Heart left ventricle (tissue), 16 donors: ENCODE results near the gene CCDC196. TPM values are rescaled to one million over a fixed set of nuclear protein-coding genes. Genes with fewer than 3 reads are reported as not detected.

Source experiments
- ATAC-seq, 4 donors: fragments of 200-7000 bp; cut with Tn5 transposase; one replicate each; pipeline ENCODE4 v1.9.1; 2020 to 2022; ENCODE audit warnings: moderate library complexity in 4 of 4, mild to moderate bottlenecking in 3 of 4, moderate number of reproducible peaks in 1 of 4
- DNase-seq, 5 donors: peaks; one replicate each; pipeline ENCODE4 v3.0.0-alpha.2; 2020
- H3K27ac ChIP-seq, 12 donors: fragments of 200-600 bp; sonication (generic) in 4 of 12; one replicate each; pipeline versions ENCODE4 v1.5.0 to v1.8.0; 2016 to 2022; ENCODE audit warnings: mild to moderate bottlenecking in 2 of 12
- H3K27me3 ChIP-seq, 9 donors: fragments of 200-600 bp; sonication (generic) in 2 of 9; one replicate each; pipeline versions ENCODE4 v1.5.1 to v1.8.0; 2016 to 2022; ENCODE audit warnings: mild to moderate bottlenecking in 3 of 9
- H3K36me3 ChIP-seq, 9 donors: fragments of 200-600 bp; sonication (generic) in 2 of 9; one replicate each; pipeline versions ENCODE4 v1.5.0 to v1.8.0; 2018 to 2022; ENCODE audit warnings: mild to moderate bottlenecking in 2 of 9
- H3K4me1 ChIP-seq, 12 donors: fragments of 200-600 bp; sonication (generic) in 4 of 12; one replicate each; pipeline versions ENCODE4 v1.5.0 to v1.8.0; 2016 to 2022; ENCODE audit warnings: mild to moderate bottlenecking in 3 of 12
- H3K4me3 ChIP-seq, 12 donors: fragments of 200-600 bp; sonication (generic) in 4 of 12; one replicate each; pipeline versions ENCODE4 v1.5.0 to v1.8.0; 2017 to 2022; ENCODE audit warnings: mild to moderate bottlenecking in 9 of 12, moderate library complexity in 4 of 12
- H3K9me3 ChIP-seq, 12 donors: fragments of 200-600 bp; sonication (generic) in 4 of 12; one replicate each; pipeline versions ENCODE4 v1.5.0 to v1.8.0; 2016 to 2022; ENCODE audit warnings: mild to moderate bottlenecking in 1 of 12
- CTCF ChIP-seq, 12 donors: fragments of 200-600 bp; sonication (generic) in 4 of 12; IDR thresholded peaks; one replicate each; pipeline versions ENCODE4 v1.5.0 to v1.8.0; 2018 to 2022; ENCODE audit warnings: antibody characterized with exemption in 12 of 12, mild to moderate bottlenecking in 5 of 12
- POLR2A ChIP-seq, 2 donors: fragments of 450-650 bp; IDR thresholded peaks; one replicate each; pipeline ENCODE4 v1.6.1; 2017; ENCODE audit warnings: antibody characterized with exemption in 2 of 2, mild to moderate bottlenecking in 2 of 2, moderate library complexity in 2 of 2
- WGBS, 4 donors: extraction: QIAGEN DNeasy Blood & Tissue Kit in 2 of 4; methylation state at CpG; one replicate each; pipeline versions ENCODE4 v1.1.5 to v1.1.7; 2013 to 2018; 5-methylcytosine and 5-hydroxymethylcytosine counted together
- intact Hi-C, 10 donors: fragments of 100-400 bp; cut with DNase I; formaldehyde crosslinking; loops; one replicate each; pipeline versions ENCODE4 v1.11.1 to v1.14.2; 2022
- polyA plus RNA-seq, 2 donors: library from polyadenylated mRNA; stranded (reverse); fragments of 200-250 nt; gene quantifications; one replicate each; pipeline ENCODE4 v1.2.3, GENCODE V29; 2013
- total RNA-seq, 9 donors: library from RNA; depleted of rRNA in 2 of 9; stranded (reverse); fragments of >200 nt in 2 of 9; fragmentation: NEBNext Ultra II Directional in 3 of 9; extraction: Animal tissue kit (Norgen Biotek cat#: 25700) in 3 of 9; gene quantifications; one replicate each; pipeline versions ENCODE4 v1.1.0 to v1.2.4, GENCODE V29; 2016 to 2023
- donor health status: ischemic (EF 13 %, LVEDD 7.1; RV severe dilation, severe dysfunction).
- donor health status: healthy with polysubstance abuse.
- donor health status: DM: no; HTN: yes; CAD: no.
- donor health status: DM: no; HTN: no; CAD: no.
- donor health status: ischemic (EF 25% LVEDD 6.9; RV normal size, moderate dysfunction).
- donor health status: ischemic (EF 25% LVEDD 5.7; RV mildly dilated, moderate dysfunction).
- donor health status: healthy.
- donor health status: DM: yes; HTN: yes; CAD: no.
- donor health status: ischemic (EF 35%, LVEDD 5.7; RV mildly dilated, moderate dysfunction).
- donor health status: nonischemic (EF 11% LVEDD 7.7; RV severe dilation, severe dysfunction).
- donor health status: DM: yes; HTN: yes; CAD: no.
- donor health status: PGD.
- donor health status: ischemic (EF 29% LVEDD 5.4; RV normal size, mild dysfunction).
- donor health status: nonischemic (EF 23%, LVEDD 6.1; RV moderate dilation, normal function).

Gene CCDC196
- total and polyA plus RNA-seq, 11 donors: not detected

- intact Hi-C loops: no loop called here
- WGBS, 4 donors: 87 to 95% (median 89%) methylated on average over 9 of the region's 9 CpGs
- no peak for ATAC-seq
- Histone ChIP-seq H3K4me1 (peaks cover 0 to 5% (median 0%) of the 10 kb centered on the region in 12 donors), H3K27me3 (no peaks in the 10 kb centered on the region), H3K27ac (no peak overlapping the region), H3K4me3 (no peak overlapping the region), H3K36me3 (no peaks in the 10 kb centered on the region), H3K9me3 (peaks cover 0 to 15% (median 0%) of the 10 kb centered on the region in 12 donors)
- TF ChIP-seq POLR2A (IDR thresholded peaks at IDR 0.05): no peak
- TF ChIP-seq CTCF (IDR thresholded peaks at IDR 0.05): no peak
- DNase-seq: no peak
These were observed 44.4 kb downstream of the CCDC196 start for GRCh38 chr14:66530526-66530925.

- no peak overlapping the region for H3K4me3 ChIP-seq
- H3K4me1 ChIP-seq: peaks cover 0 to 21% (median 10%) of the 10 kb centered on the region in 12 donors
- WGBS, 4 donors: 59 to 76% (median 63%) methylated on average over 3 of the region's 3 CpGs
- intact Hi-C loops: no loop called here
- H3K27me3 ChIP-seq: no peaks in the 10 kb centered on the region
- H3K36me3 ChIP-seq: peaks cover 0 to 3% (median 0%) of the 10 kb centered on the region in 9 donors
- TF ChIP-seq CTCF (IDR thresholded peaks at IDR 0.05) (no peak), POLR2A (IDR thresholded peaks at IDR 0.05) (no peak)
- ATAC-seq (no peak), DNase-seq (no peak)
- no peaks in the 10 kb centered on the region for H3K9me3 ChIP-seq
- no peak overlapping the region for H3K27ac ChIP-seq
These were observed 52.9 kb downstream of the CCDC196 start for GRCh38 chr14:66539034-66539433.

- DNase-seq: no peak
- Histone ChIP-seq H3K4me1 (peaks cover 0 to 25% (median 12%) of the 10 kb centered on the region in 12 donors), H3K9me3 (no peaks in the 10 kb centered on the region), H3K4me3 (no peak overlapping the region), H3K36me3 (peaks cover 0 to 3% (median 0%) of the 10 kb centered on the region in 9 donors), H3K27ac (peak overlapping the region in 1 of 12 donors; percentile 3), H3K27me3 (no peaks in the 10 kb centered on the region)
- WGBS, 4 donors: 34 to 48% (median 41%) methylated on average over 1 of the region's 1 CpG
- no peak for TF ChIP-seq CTCF (IDR thresholded peaks at IDR 0.05)
- TF ChIP-seq POLR2A (IDR thresholded peaks at IDR 0.05): no peak
- intact Hi-C loops: no loop called here
- peak; percentile 57 to 86 (median 69) for ATAC-seq
These were observed 53.9 kb downstream of the CCDC196 start for GRCh38 chr14:66540038-66540437.

DNA sequence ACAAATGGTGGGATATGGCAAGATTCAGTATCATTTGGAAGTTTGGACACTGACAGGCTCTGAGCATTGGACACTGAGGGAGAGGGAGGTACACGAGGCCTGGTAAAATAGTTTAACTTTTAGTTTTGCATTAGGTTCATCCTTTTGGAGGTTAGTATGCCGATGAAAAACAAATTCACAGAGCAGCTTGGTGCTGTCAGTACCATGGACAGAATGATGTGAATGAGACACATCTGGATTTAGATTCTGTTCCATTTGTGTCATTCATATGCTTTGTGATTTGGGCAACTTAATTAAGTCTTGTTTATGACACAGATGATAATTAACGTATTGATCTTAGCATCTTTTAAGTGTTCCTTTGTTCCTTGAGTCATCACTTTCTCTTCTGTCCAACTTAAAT, 55.5 kb downstream of the CCDC196 start:
- intact Hi-C loops: no loop called here
- Histone ChIP-seq H3K4me1 (peaks cover 0 to 25% (median 12%) of the 10 kb centered on the region in 12 donors), H3K36me3 (peaks cover 0 to 3% (median 0%) of the 10 kb centered on the region in 9 donors), H3K9me3 (no peaks in the 10 kb centered on the region), H3K27me3 (no peaks in the 10 kb centered on the region), H3K4me3 (no peak overlapping the region), H3K27ac (no peak overlapping the region)
- 81 to 88% (median 83%) methylated on average over 3 of the region's 3 CpGs for WGBS, 4 donors
- DNase-seq (no peak), ATAC-seq (no peak)
- TF ChIP-seq POLR2A (IDR thresholded peaks at IDR 0.05) (no peak), CTCF (IDR thresholded peaks at IDR 0.05) (no peak)
